Kidney epithelial cell (primary cell): ENCODE measurements around the gene PLXNB3. TPM values are rescaled to one million over a fixed set of nuclear protein-coding genes. Genes with fewer than 3 reads are reported as not detected.
"Not testable (repeated sequence)": the region's sequence is repeated elsewhere in the genome, so short reads cannot be mapped to it uniquely, and the experiment has no call there.

Experiments used
- DNase-seq: peaks from one replicate; pipeline ENCODE4 v3.0.0-alpha.2; 2010; ENCODE audit warnings: low read depth
- H3K27me3 ChIP-seq: 2 replicates; pipeline ENCODE4 v1.6.0; 2011; ENCODE audit warnings: low read length; ENCODE audit not compliant: control insufficient read depth, insufficient read depth
- H3K36me3 ChIP-seq: 2 replicates; pipeline ENCODE4 v1.5.1; 2011; ENCODE audit warnings: low read length; ENCODE audit not compliant: control insufficient read depth, insufficient read depth
- H3K4me3 ChIP-seq: 2 replicates; pipeline ENCODE4 v1.5.1; 2011; ENCODE audit warnings: low read depth, mild to moderate bottlenecking, control low read depth, low read length
- CTCF ChIP-seq: IDR thresholded peaks from 2 replicates; pipeline ENCODE4 v1.5.1; 2011; ENCODE audit warnings: mild to moderate bottlenecking, moderate library complexity, low read length, control low read depth, inconsistent platforms; ENCODE audit not compliant: insufficient read depth, poor library complexity, severe bottlenecking
- total RNA-seq: library from RNA; depleted of rRNA; stranded (reverse); fragments of >200 nt; gene quantifications from 2 replicates; pipeline ENCODE4 v1.2.3, GENCODE V29; 2015

Gene PLXNB3
- total RNA-seq, 1 donor from 2014 or later: 3.6 TPM

- no peak overlapping the region for H3K4me3 ChIP-seq
- peaks cover 5% of the 10 kb centered on the region for H3K27me3 ChIP-seq
- DNase-seq: no peak
- H3K36me3 ChIP-seq: no peaks in the 10 kb centered on the region
- no peak for TF ChIP-seq CTCF
Observed at GRCh38 chrX:153746359-153746758, 17.7 kb upstream of the PLXNB3 start.

GRCh38 chrX:153746991-153747390, 17.1 kb upstream of the PLXNB3 start:
- DNase-seq, H3K4me3 ChIP-seq, H3K36me3 ChIP-seq, H3K27me3 ChIP-seq: not testable (repeated sequence)

- not testable (repeated sequence) for DNase-seq
Observed at GRCh38 chrX:153749017-153749416, 15.0 kb upstream of the PLXNB3 start.

GRCh38 chrX:153750127-153750774, 13.8 kb upstream of the PLXNB3 start:
- Histone ChIP-seq H3K27me3 (peaks cover 3% of the 10 kb centered on the region), H3K4me3 (no peak overlapping the region), H3K36me3 (no peaks in the 10 kb centered on the region)
- no peak for DNase-seq
- no peak for TF ChIP-seq CTCF

More at GRCh38 chrX:153749017-153749416, 15.0 kb upstream of the PLXNB3 start:
- not testable (repeated sequence) for H3K27me3 ChIP-seq, H3K36me3 ChIP-seq, H3K4me3 ChIP-seq

- Histone ChIP-seq H3K36me3 (no peaks in the 10 kb centered on the region), H3K27me3 (peaks cover 2% of the 10 kb centered on the region), H3K4me3 (no peak overlapping the region)
- DNase-seq: no peak
- no peak for TF ChIP-seq CTCF
Observed at GRCh38 chrX:153755136-153755535, 8.9 kb upstream of the PLXNB3 start.

GRCh38 chrX:153761863-153762262, 2.2 kb upstream of the PLXNB3 start:
- DNase-seq: no peak
- TF ChIP-seq CTCF: no peak
- no peaks in the 10 kb centered on the region for H3K36me3 ChIP-seq
- H3K4me3 ChIP-seq: no peak overlapping the region
- no peaks in the 10 kb centered on the region for H3K27me3 ChIP-seq

GRCh38 chrX:153762626-153763173, 1.3 kb upstream of the PLXNB3 start:
- TF ChIP-seq CTCF: no peak
- no peaks in the 10 kb centered on the region for H3K36me3 ChIP-seq
- no peaks in the 10 kb centered on the region for H3K27me3 ChIP-seq
- H3K4me3 ChIP-seq: no peak overlapping the region
- DNase-seq: no peak
